HG02852 (cell line): ENCODE data around the gene LRRC18.

Experiments used
- ATAC-seq: cut with Tn5 transposase; IDR thresholded peaks from one replicate; pipeline ENCODE4 v1.9.1; 2021; ENCODE audit warnings: mild to moderate bottlenecking, moderate library complexity; ENCODE audit not compliant: unreplicated experiment

LRRC18 gene

GRCh38 chr10:48923748-48924147 is 15.9 kb downstream of the LRRC18 start:
- ATAC-seq = no peak

GRCh38 chr10:48913674-48914073 is 26.0 kb downstream of the LRRC18 start:
- ATAC-seq = no peak

DNA sequence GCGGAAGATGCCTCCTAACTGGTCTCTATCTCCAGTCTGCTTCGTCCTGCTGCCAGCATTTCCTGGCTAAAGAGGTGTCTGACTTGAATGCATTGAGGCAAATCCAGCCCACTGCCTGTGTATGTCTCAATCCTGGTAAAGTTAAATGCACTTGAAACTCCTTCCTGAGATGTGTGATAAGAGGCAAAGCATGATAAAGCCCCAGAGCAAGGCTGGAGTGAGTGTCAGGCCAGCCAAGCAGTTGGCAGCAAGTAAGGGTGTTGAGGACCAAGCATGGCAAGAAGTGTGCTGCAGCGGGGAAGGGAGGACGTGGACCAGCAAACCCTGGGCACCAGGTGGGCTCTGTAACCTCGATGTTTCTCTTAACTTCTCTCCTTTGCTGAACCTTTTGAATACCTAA is 29.1 kb downstream of the LRRC18 start:
- ATAC-seq = no peak

DNA sequence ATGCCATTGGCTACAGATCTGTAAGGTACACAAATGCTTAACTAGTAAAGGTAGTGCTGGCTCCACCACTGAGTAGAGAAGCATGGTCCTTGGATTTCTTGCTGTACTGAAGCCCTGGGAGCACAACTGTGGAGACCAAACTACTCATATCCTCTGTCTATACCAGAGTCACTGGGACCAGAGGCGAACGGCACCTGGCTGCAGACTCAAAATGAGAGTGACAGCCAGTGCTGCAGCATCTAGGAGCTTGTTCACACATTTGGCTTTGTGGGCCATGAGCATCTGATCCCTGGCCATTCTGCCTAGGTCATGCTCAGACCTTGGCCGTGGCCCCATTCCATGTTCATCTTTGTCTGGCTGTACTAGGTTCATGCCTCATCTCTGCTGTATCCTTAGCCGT is 31.9 kb downstream of the LRRC18 start:
- ATAC-seq = no peak

GRCh38 chr10:48906841-48907240 is 32.8 kb downstream of the LRRC18 start:
- ATAC-seq = no peak

- no peak for ATAC-seq
These were observed 34.3 kb downstream of the LRRC18 start for GRCh38 chr10:48905311-48905710.

DNA sequence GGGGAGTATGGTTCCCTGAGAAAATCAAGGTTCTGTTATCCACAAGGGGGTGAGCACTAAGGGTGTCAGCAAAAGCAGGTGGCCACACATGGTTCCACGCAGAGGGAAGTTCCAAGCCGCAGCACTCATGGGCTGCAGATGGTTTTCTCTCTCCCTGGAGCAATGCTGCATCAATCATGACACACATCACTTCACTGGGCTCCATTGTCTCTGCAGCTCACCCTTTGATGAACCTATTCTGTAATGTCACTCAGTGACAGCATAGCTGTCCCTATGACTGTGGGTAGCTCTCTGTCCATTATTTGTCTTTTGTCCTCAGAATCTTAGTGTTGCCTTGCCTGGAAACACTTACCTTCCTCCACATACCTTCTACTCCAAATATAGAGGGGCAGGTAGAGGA is 34.8 kb downstream of the LRRC18 start:
- ATAC-seq = no peak

GRCh38 chr10:48903151-48903550 is 36.5 kb downstream of the LRRC18 start:
- no peak for ATAC-seq

- ATAC-seq = no peak
These were observed 37.5 kb downstream of the LRRC18 start for GRCh38 chr10:48902096-48902495.

GRCh38 chr10:48901319-48901718 is 38.3 kb downstream of the LRRC18 start:
- no peak for ATAC-seq

DNA sequence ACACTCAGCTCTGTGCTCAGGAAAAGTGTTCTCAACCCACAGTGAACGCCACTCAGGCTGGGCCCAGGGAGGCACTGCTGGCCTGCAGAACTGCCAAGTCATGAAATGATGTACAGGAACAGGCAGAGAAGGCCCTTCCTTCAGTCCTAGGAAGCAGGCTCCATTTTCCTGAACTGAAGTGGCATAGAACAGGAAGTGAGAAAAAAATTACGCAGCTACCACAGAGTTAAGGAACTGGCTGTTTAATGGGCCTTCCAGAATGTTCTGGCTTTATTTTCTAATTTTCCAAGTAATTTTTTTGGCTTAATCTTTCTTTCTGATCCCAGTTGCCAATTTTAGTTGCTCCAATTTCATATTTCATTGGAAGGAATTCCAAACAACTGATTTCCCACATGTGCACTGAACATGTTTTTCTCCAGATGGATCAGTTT is 39.3 kb downstream of the LRRC18 start:
- ATAC-seq = no peak

DNA sequence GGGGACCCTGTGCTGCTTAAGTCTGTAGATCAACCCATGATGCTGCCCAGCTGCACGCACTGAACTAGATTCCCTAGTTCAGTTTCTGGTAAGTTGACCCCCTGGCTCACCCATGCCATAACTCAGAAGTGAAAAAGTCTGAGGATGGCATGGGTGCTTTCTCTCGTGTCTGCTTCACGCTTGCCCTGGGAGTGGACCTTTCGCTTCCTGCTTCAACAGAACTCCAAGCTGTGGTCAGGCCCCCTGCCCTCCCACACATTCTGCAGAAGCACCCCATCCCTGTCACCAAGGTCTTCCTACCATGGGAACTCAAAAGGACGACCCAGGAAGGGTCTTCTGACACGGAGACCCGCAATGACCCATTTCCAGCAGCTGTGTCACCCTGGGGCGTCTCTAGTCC is 39.9 kb downstream of the LRRC18 start:
- ATAC-seq = no peak

GRCh38 chr10:48898426-48898825 is 41.2 kb downstream of the LRRC18 start:
- ATAC-seq = no peak

- no peak for ATAC-seq
These were observed 42.2 kb downstream of the LRRC18 start for GRCh38 chr10:48897441-48897790.

GRCh38 chr10:48896756-48897440 is 42.7 kb downstream of the LRRC18 start:
- no peak for ATAC-seq

DNA sequence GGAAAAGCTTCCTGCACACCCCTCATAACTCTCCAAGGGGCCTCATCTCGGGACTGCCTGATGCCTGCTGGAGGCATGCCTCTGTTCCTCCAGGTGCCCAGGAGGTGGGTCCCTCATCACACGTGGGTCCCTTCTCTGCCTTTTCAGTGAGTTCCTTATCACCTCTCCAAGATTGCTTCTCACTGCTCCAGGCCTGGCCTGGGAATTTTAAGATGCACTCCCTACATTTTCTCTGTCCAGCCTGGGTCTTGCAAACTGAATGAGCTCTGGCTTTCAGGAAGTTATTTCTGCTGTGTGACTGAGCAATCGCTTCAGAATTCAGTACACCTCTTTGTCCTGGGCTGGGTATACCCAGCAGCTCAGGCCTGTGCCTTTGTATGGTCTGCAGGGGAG is 43.8 kb downstream of the LRRC18 start:
- ATAC-seq = no peak

GRCh38 chr10:48894911-48895802 is 44.5 kb downstream of the LRRC18 start:
- no peak for ATAC-seq

- no peak for ATAC-seq
These were observed 48.5 kb downstream of the LRRC18 start for GRCh38 chr10:48890888-48891850.

DNA sequence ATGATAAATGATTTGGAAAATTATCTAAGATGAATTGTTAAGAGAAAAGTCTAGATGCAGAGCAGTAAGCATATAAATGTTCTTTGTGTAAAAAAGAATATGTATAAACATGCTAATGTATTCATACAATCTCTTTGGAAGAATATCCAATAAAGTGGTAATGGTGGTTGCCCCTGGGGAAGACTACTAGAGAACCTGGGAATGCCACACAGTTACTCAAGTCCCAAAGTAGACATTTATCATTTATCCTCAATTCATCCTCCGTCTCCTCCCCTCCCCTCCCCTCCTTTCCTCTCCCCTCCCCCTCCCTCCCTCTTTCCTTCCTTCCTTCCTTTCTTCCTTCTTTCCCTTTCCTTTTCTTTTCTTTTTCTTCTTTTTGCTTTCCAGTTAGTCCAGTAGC is 51.7 kb downstream of the LRRC18 start:
- no peak for ATAC-seq

DNA sequence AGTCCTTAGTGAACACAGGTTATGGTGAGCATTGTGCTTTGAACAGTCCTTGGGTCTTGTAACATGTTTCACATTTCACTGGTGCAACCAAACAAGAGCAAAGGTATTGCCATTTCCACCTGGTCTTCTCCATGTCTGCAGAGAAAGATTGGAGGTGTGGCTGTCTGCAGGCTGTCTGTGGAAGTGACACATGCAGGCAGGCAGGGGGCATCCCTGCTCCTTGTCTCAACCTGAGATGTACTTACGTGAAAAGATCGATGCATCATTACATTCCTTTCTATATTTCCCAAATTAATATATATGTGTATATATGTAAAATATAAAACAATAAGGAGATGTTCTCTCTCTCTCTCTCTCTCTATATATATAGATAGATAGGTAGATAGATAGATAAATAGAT is 54.3 kb downstream of the LRRC18 start:
- no peak for ATAC-seq
